ENCODE results near the gene ANKFN1. TPM values are rescaled to one million over a fixed set of nuclear protein-coding genes. Genes with fewer than 3 reads are reported as not detected.

The ANKFN1 gene
- 1 to 10 TPM in 1 of 4 donors, under 1 TPM in 3; 0.13 to 1.4 (median 0.75) TPM for total RNA-seq

- TF ChIP-seq EP300 (IDR thresholded peaks at IDR 0.05) (no peak), CTCF (IDR thresholded peaks at IDR 0.05) (no peak), POLR2A (IDR thresholded peaks at IDR 0.05) (no peak), POLR2AphosphoS5 (IDR thresholded peaks at IDR 0.05) (no peak)
- no peak within 1 kb of the TSS for H3K4me3 ChIP-seq
- no peaks in the 10 kb centered on the region for H3K27me3 ChIP-seq
- no peaks in the 10 kb centered on the region for H3K4me1 ChIP-seq
- H3K9me3 ChIP-seq = no peaks in the 10 kb centered on the region
- no peaks in the 10 kb centered on the region for H3K36me3 ChIP-seq
- WGBS, 2 donors (ENCODE audit: low coverage in 1 of 2) = 76% methylated on average over 6 to 11 of the region's 11 CpGs
- no peak for ATAC-seq
- H3K27ac ChIP-seq = no peak within 1 kb of the TSS
Measured at GRCh38 chr17:56152874-56153602, at the start of gene ANKFN1. Gene ANKFN1 (plus strand): TSS chr17:56153475. CDS start chr17:56212668, 59,193 bp downstream.

- Histone ChIP-seq H3K4me1 (no peaks in the 10 kb centered on the region), H3K9me3 (no peaks in the 10 kb centered on the region), H3K36me3 (no peaks in the 10 kb centered on the region), H3K4me3 (no peak overlapping the region), H3K27ac (no peak overlapping the region), H3K27me3 (no peaks in the 10 kb centered on the region)
- TF ChIP-seq CTCF (IDR thresholded peaks at IDR 0.05) (no peak), EP300 (IDR thresholded peaks at IDR 0.05) (no peak), POLR2A (IDR thresholded peaks at IDR 0.05) (no peak), POLR2AphosphoS5 (IDR thresholded peaks at IDR 0.05) (no peak)
- 83 to 100% methylated on average over 1 to 2 of the region's 2 CpGs for WGBS, 2 donors (ENCODE audit: low coverage in 1 of 2)
- no peak for ATAC-seq
Measured at GRCh38 chr17:56108811-56109284, 44.4 kb upstream of the ANKFN1 start.

GRCh38 chr17:56109836-56110235 is 43.4 kb upstream of the ANKFN1 start:
- Histone ChIP-seq H3K27me3 (no peaks in the 10 kb centered on the region), H3K4me3 (no peak overlapping the region)
- no peak for ATAC-seq

GRCh38 chr17:56110463-56111135 is 42.7 kb upstream of the ANKFN1 start:
- Histone ChIP-seq H3K4me1 (no peaks in the 10 kb centered on the region), H3K27me3 (no peaks in the 10 kb centered on the region), H3K4me3 (no peak overlapping the region), H3K36me3 (no peaks in the 10 kb centered on the region), H3K27ac (no peak overlapping the region), H3K9me3 (no peaks in the 10 kb centered on the region)
- no peak for ATAC-seq
- TF ChIP-seq POLR2AphosphoS5 (IDR thresholded peaks at IDR 0.05) (no peak), EP300 (IDR thresholded peaks at IDR 0.05) (no peak), CTCF (IDR thresholded peaks at IDR 0.05) (no peak)
- 86 to 95% methylated on average over 2 of the region's 4 CpGs for WGBS, 2 donors (ENCODE audit: low coverage in 1 of 2)

More at GRCh38 chr17:56109836-56110235, 43.4 kb upstream of the ANKFN1 start:
- no peaks in the 10 kb centered on the region for H3K9me3 ChIP-seq
- WGBS, 2 donors (ENCODE audit: low coverage in 1 of 2) = 81 to 87% methylated on average over 3 of the region's 3 CpGs
- H3K36me3 ChIP-seq = no peaks in the 10 kb centered on the region
- no peak overlapping the region for H3K27ac ChIP-seq
- no peaks in the 10 kb centered on the region for H3K4me1 ChIP-seq
- TF ChIP-seq EP300 (IDR thresholded peaks at IDR 0.05) (no peak), POLR2A (IDR thresholded peaks at IDR 0.05) (no peak), POLR2AphosphoS5 (IDR thresholded peaks at IDR 0.05) (no peak), CTCF (IDR thresholded peaks at IDR 0.05) (no peak)
